Inflammatory macrophage treated with lipopolysaccharide for 4 hours (primary cell): ENCODE measurements around the gene HERC2.
"Not testable (repeated sequence)": the region's sequence is repeated elsewhere in the genome, so short reads cannot be mapped to it uniquely, and the experiment has no call there.

Experiments used
- DNase-seq: peaks from one replicate; pipeline ENCODE4 v3.0.0-alpha.2; 2020

Gene HERC2

GRCh38 chr15:28125673-28126651 is 196.0 kb downstream of the HERC2 start:
- peak; percentile 69 for DNase-seq

- no peak for DNase-seq
These were observed 197.1 kb downstream of the HERC2 start for GRCh38 chr15:28124841-28125240.

GRCh38 chr15:28123408-28124023 is 198.5 kb downstream of the HERC2 start:
- DNase-seq, result peak; percentile 44

GRCh38 chr15:28122038-28122949 is 199.7 kb downstream of the HERC2 start:
- DNase-seq, result no peak

- DNase-seq, result not testable (repeated sequence)
These were observed 200.4 kb downstream of the HERC2 start for GRCh38 chr15:28121577-28121976.

- no peak for DNase-seq
These were observed 201.7 kb downstream of the HERC2 start for GRCh38 chr15:28120359-28120640.

- no peak for DNase-seq
These were observed 203.4 kb downstream of the HERC2 start for GRCh38 chr15:28118531-28118930.

- no peak for DNase-seq
These were observed 203.9 kb downstream of the HERC2 start for GRCh38 chr15:28118083-28118482.

GRCh38 chr15:28117432-28117990 is 204.5 kb downstream of the HERC2 start:
- no peak for DNase-seq

- no peak for DNase-seq
These were observed 205.2 kb downstream of the HERC2 start for GRCh38 chr15:28116521-28117431.

- no peak for DNase-seq
These were observed 206.1 kb downstream of the HERC2 start for GRCh38 chr15:28115871-28116270.

- DNase-seq, result no peak
These were observed 207.0 kb downstream of the HERC2 start for GRCh38 chr15:28114721-28115622.

GRCh38 chr15:28114114-28114455 is 207.9 kb downstream of the HERC2 start:
- no peak for DNase-seq

GRCh38 chr15:28113394-28114113 is 208.4 kb downstream of the HERC2 start:
- no peak for DNase-seq

- DNase-seq, result no peak
These were observed 209.0 kb downstream of the HERC2 start for GRCh38 chr15:28112962-28113361.

- no peak for DNase-seq
These were observed 209.7 kb downstream of the HERC2 start for GRCh38 chr15:28112101-28112760.

- DNase-seq, result no peak
These were observed 210.4 kb downstream of the HERC2 start for GRCh38 chr15:28111543-28111942.

- DNase-seq, result no peak
These were observed 211.5 kb downstream of the HERC2 start for GRCh38 chr15:28110481-28110881.

- DNase-seq, result no peak
These were observed 212.1 kb downstream of the HERC2 start for GRCh38 chr15:28109626-28110455.
